ENCODE measurements around the gene ST7. TPM values are rescaled to one million over a fixed set of nuclear protein-coding genes. Genes with fewer than 3 reads are reported as not detected.
A peak's percentile ranks its signal among the peaks of the same experiment; 100 is the strongest.

The ST7 gene
- total RNA-seq, 1 experiment from 2014 or later: 19.6 TPM

DNA sequence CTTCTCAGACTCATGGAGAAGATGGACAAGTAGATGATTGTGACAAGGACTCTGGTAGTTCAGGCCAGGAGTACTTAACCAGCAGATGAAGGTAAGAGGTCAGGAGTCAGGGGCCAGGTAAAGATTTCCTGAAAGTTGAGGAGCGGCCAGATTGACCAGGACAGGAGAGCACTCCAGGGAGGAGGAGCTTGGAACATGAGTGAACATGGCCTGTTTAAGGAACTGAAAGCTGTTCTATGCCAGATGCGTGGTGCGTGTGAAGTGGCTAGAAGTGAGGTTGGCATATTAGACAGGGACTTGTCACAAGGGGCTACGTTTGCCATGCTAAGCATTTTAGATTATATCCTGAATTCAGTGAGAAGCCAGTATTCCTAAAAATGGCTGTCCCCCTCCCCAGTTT, 212.4 kb downstream of the ST7 start:
- H3K4me1 ChIP-seq (ENCODE audit: control insufficient read depth, insufficient read depth, low read length): no peaks in the 10 kb centered on the region
- ATAC-seq (no peak), DNase-seq (ENCODE audit: low read depth, low spot score) (no peak)
- intact Hi-C loops (cut with micrococcal nuclease; ENCODE audit: unreplicated experiment): no loop called here
- no peaks in the 10 kb centered on the region for H3K9me3 ChIP-seq (ENCODE audit: control insufficient read depth, insufficient read depth, low read depth, low read length)
- H3K4me3 ChIP-seq (ENCODE audit: low read depth in 2 of 2, low read length in 2 of 2): no peak overlapping the region
- H3K36me3 ChIP-seq (ENCODE audit: control insufficient read depth, insufficient read depth, low read length): no peaks in the 10 kb centered on the region
- no TSS peak for BruUV-seq (replicated peaks)
- ChIA-PET POLR2A (no interaction called here), CTCF (interaction anchor here (0.6 kb wide), 1 partner anchor 255 kb away, joined by 3 read pairs; no protein-coding TSS in a partner anchor)
- TF ChIP-seq TCF7L2 (IDR thresholded peaks at IDR 0.05; ENCODE audit: low read depth, low read length): no peak
- no peak for TF ChIP-seq SIN3A (IDR thresholded peaks at IDR 0.05; ENCODE audit: borderline replicate concordance, insufficient read depth, low read depth, low read length)
- no peak for TF ChIP-seq POLR2AphosphoS5 (IDR thresholded peaks at IDR 0.05; ENCODE audit: low read depth, low read length)
- no peak for TF ChIP-seq REST (IDR thresholded peaks at IDR 0.05; ENCODE audit: insufficient read depth in 1 of 2, low read depth in 2 of 2, low read length in 1 of 2)
- TF ChIP-seq, protein P1, sequence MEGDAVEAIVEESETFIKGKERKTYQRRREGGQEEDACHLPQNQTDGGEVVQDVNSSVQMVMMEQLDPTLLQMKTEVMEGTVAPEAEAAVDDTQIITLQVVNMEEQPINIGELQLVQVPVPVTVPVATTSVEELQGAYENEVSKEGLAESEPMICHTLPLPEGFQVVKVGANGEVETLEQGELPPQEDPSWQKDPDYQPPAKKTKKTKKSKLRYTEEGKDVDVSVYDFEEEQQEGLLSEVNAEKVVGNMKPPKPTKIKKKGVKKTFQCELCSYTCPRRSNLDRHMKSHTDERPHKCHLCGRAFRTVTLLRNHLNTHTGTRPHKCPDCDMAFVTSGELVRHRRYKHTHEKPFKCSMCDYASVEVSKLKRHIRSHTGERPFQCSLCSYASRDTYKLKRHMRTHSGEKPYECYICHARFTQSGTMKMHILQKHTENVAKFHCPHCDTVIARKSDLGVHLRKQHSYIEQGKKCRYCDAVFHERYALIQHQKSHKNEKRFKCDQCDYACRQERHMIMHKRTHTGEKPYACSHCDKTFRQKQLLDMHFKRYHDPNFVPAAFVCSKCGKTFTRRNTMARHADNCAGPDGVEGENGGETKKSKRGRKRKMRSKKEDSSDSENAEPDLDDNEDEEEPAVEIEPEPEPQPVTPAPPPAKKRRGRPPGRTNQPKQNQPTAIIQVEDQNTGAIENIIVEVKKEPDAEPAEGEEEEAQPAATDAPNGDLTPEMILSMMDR (IDR thresholded peaks at IDR 0.05): no peak
- in situ Hi-C loops (cut with HindIII; ENCODE audit: low pct_unique_long_range_greater_than_20kb, low sequenced_read_pairs): no loop called here
- H3K27me3 ChIP-seq (ENCODE audit: control insufficient read depth, insufficient read depth, low read length): no peaks in the 10 kb centered on the region
- no peak overlapping the region for H3K27ac ChIP-seq (ENCODE audit: low read length)

DNA sequence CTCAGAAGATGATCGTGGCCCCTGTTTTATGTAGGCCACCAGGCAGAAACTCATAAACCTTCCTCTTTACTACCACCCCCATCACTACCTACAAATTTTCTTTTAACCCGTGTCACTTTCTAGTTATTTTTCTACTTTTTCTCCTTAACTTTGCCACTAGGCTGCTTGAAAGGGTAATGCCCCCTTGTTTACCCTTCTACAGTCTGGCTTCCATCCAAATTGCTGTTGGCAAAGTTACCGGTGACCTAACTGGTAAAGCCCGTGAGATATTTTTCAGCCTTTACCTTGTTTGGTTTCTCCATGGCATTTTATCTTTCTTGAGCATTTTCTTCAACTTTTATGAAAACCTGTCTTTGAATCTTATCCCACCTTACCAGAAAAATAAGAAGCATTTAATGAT, 216.6 kb downstream of the ST7 start:
- H3K27ac ChIP-seq (ENCODE audit: low read length): no peak overlapping the region
- CTCF ChIA-PET: interaction anchor here (0.7 kb wide), 1 partner anchor 105 kb away, joined by 3 read pairs; no protein-coding TSS in a partner anchor
- H3K9me3 ChIP-seq (ENCODE audit: control insufficient read depth, insufficient read depth, low read depth, low read length): no peaks in the 10 kb centered on the region
- H3K4me3 ChIP-seq (ENCODE audit: low read depth in 2 of 2, low read length in 2 of 2): no peak overlapping the region
- DNase-seq (ENCODE audit: low read depth, low spot score) (no peak), ATAC-seq (no peak)
- H3K36me3 ChIP-seq (ENCODE audit: control insufficient read depth, insufficient read depth, low read length): no peaks in the 10 kb centered on the region
- TF ChIP-seq POLR2AphosphoS5 (IDR thresholded peaks at IDR 0.05; ENCODE audit: low read depth, low read length): no peak
- BruUV-seq (replicated peaks): no TSS peak
- in situ Hi-C loops (cut with HindIII; ENCODE audit: low pct_unique_long_range_greater_than_20kb, low sequenced_read_pairs): no loop called here
- H3K4me1 ChIP-seq (ENCODE audit: control insufficient read depth, insufficient read depth, low read length): no peaks in the 10 kb centered on the region
- no peaks in the 10 kb centered on the region for H3K27me3 ChIP-seq (ENCODE audit: control insufficient read depth, insufficient read depth, low read length)
- POLR2A ChIA-PET: no interaction called here
- intact Hi-C loops (cut with micrococcal nuclease; ENCODE audit: unreplicated experiment): no loop called here

GRCh38 chr7:117171106-117171505, 217.8 kb downstream of the ST7 start:
- BruUV-seq (replicated peaks): no TSS peak
- Histone ChIP-seq H3K36me3 (ENCODE audit: control insufficient read depth, insufficient read depth, low read length) (no peaks in the 10 kb centered on the region), H3K4me1 (ENCODE audit: control insufficient read depth, insufficient read depth, low read length) (no peaks in the 10 kb centered on the region), H3K27ac (ENCODE audit: low read length) (no peak overlapping the region), H3K9me3 (ENCODE audit: control insufficient read depth, insufficient read depth, low read depth, low read length) (no peaks in the 10 kb centered on the region), H3K4me3 (ENCODE audit: low read depth in 2 of 2, low read length in 2 of 2) (no peak overlapping the region), H3K27me3 (ENCODE audit: control insufficient read depth, insufficient read depth, low read length) (no peaks in the 10 kb centered on the region)
- intact Hi-C loops (cut with micrococcal nuclease; ENCODE audit: unreplicated experiment) (no loop called here), in situ Hi-C loops (cut with HindIII; ENCODE audit: low pct_unique_long_range_greater_than_20kb, low sequenced_read_pairs) (no loop called here)
- ChIA-PET POLR2A (no interaction called here), CTCF (no interaction called here)
- ATAC-seq (no peak), DNase-seq (ENCODE audit: low read depth, low spot score) (no peak)
- TF ChIP-seq REST (IDR thresholded peaks at IDR 0.05; ENCODE audit: insufficient read depth in 1 of 2, low read depth in 2 of 2, low read length in 1 of 2): no peak
- TF ChIP-seq, protein P1 (IDR thresholded peaks at IDR 0.05): peak; percentile 25; the same call in 1 of the 2 replicates

Measured in Panc1 (cell line).